GM12865 (cell line): ENCODE data around the gene PIGU.

Source experiments
- DNase-seq: peaks from one replicate; pipeline ENCODE4 v3.0.0; 2010; ENCODE audit warnings: low read depth
- H3K4me3 ChIP-seq: 2 replicates; pipeline ENCODE4 v1.5.1; 2011; ENCODE audit warnings: mild to moderate bottlenecking, low read depth, low read length, control low read depth
- TF ChIP-seq, protein P1 (sequence below): IDR thresholded peaks from 2 replicates; pipeline ENCODE4 v1.5.1; 2011; ENCODE audit warnings: low read length, control low read depth, low read depth, inconsistent platforms; ENCODE audit not compliant: insufficient read depth; ENCODE audit errors: missing control alignments

Gene PIGU

DNA sequence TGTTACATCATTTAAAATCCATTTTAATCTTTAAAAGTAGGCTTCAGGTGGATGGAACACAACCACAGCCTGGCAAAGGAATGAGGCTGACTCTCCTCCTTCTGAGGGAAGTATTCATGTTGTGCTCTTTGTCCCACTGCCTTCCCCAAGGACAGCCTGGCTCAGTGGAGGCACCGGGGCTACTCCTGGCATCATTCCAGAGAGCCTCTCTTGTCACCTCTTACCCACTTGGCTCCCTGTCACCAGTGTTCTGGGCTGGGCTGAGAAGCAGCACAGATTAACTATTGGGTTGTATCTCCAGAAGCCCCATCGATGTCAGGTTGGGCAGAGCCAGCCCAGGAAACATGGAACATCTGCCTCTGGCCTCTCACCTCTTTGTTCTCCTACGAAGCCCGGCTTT, 16.5 kb upstream of the PIGU start:
- TF ChIP-seq, protein P1, sequence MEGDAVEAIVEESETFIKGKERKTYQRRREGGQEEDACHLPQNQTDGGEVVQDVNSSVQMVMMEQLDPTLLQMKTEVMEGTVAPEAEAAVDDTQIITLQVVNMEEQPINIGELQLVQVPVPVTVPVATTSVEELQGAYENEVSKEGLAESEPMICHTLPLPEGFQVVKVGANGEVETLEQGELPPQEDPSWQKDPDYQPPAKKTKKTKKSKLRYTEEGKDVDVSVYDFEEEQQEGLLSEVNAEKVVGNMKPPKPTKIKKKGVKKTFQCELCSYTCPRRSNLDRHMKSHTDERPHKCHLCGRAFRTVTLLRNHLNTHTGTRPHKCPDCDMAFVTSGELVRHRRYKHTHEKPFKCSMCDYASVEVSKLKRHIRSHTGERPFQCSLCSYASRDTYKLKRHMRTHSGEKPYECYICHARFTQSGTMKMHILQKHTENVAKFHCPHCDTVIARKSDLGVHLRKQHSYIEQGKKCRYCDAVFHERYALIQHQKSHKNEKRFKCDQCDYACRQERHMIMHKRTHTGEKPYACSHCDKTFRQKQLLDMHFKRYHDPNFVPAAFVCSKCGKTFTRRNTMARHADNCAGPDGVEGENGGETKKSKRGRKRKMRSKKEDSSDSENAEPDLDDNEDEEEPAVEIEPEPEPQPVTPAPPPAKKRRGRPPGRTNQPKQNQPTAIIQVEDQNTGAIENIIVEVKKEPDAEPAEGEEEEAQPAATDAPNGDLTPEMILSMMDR = no peak
- no peak for DNase-seq

DNA sequence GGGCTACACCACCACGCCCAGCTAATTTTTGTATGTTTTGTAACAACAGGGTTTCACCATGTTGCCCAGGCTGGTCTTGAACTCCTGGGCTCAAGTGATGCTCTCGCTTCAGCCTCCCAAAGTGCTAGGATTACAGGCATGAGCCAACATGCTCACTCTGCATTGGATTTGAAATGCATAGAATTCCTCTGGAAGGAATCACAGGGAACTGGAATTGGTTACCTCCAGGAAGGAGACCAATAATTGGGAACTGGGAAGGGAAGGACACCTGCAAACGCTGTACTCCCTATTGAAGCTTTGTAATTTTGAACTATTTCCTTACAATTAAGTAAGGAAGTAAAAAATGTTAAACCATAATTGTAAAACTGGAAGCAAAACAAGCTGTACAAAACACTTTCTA, 14.9 kb upstream of the PIGU start:
- TF ChIP-seq, protein P1 = no peak
- no peak overlapping the region for H3K4me3 ChIP-seq
- no peak for DNase-seq

More for the DNA sequence above, 16.5 kb upstream of the PIGU start:
- H3K4me3 ChIP-seq = no peak overlapping the region

DNA sequence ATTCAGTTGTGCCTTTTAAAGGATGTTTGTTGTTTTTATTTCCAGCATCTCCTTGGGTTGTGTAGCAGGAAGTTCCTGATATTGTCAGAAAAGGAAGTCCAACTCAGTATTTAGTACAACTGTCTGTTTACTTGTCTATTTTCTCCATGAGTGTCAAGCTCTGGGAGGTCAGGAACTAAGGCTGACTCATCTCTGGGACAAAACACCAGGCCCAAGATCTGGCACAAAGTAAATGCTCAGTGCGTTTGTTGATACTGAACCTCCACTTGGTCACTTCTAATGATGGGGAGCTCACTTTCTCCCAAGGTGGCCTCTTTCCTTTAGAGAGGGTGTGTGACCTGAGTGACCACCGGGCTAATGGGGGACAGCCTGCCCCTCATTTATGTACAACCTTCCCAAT, 12.6 kb upstream of the PIGU start:
- no peak overlapping the region for H3K4me3 ChIP-seq
- TF ChIP-seq, protein P1 = no peak
- no peak for DNase-seq

DNA sequence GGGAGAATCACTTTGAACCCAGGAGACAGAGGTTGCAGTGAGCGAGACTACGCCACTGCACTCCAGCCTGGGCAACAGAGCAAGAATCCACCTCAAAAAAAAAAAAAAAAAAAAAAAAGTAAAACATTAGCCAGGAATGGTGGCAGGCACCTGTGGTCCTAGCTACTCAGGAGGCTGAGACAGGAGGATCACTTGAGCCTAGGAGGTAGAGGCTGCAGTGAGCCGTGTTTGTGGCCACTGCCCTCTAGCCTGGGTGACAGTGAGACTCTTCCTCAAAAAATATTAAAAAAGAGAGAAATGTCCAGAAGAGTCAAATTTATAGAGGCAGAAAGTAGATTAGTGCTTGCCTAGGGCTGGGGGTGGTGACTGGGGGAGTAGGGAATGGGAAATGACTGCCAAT, 6.8 kb upstream of the PIGU start:
- DNase-seq = no peak
- H3K4me3 ChIP-seq = no peak overlapping the region
- TF ChIP-seq, protein P1 = no peak

DNA sequence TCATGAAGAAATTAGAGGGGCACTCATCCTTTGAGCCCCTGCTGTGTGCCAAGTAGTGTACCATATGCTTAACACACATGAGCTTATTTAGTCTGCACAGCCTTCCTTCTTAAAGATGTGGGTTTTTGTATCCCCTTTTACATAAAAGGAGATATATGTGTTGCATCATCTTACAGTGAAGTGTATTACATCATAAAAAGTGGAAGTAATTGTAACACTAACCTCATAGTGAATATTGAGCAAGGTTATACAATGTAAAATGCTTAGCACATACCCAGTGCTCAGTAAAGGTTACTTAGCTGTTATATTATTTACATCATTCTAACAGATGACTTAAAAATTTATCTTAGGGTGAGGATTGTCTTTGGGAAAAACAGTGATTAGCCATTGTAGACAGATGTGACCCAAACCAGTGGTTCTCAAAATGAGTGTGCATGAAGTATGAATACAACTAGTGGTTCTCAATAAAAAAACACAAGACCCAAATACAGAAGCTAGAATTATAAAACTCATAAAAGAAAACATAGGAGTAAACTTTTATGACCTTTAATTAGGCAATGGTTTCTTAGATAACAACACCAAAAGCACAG, 3.8 kb upstream of the PIGU start:
- H3K4me3 ChIP-seq = no peak overlapping the region
- DNase-seq = no peak
- TF ChIP-seq, protein P1 = no peak

DNA sequence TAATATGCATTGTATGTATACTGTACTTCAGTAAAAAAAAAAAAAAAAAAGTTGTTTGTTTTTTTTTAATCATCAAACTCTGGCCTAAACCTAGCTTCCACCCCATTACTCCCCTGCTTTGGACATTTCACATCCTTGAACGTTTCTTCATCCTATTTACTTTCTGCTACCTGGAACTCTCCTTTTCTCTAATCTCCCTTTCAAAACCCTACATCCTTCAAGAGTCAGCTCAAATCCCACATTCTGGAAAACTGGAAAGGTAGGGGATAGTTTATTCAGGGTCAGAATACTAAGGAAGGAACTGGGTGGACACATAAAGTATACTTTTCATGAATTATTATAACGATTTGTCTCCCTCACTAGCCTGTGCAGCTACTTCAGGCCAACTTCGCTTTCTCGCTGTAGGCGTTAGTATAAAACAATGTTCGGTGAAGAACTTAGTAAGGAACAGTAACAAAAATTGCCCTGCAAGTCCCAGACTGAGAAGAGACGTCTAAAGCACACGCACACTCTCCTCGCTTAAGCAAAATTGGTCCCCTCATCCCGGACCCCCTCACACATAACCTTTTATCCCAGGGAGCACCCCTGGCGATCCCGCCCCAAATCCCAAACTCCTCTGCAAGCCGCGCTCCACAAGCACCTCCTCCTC, 775 bp downstream of the PIGU start:
- peak; percentile 10 for DNase-seq
- TF ChIP-seq, protein P1 = no peak
- peak overlapping the region; percentile 89 for H3K4me3 ChIP-seq

DNA sequence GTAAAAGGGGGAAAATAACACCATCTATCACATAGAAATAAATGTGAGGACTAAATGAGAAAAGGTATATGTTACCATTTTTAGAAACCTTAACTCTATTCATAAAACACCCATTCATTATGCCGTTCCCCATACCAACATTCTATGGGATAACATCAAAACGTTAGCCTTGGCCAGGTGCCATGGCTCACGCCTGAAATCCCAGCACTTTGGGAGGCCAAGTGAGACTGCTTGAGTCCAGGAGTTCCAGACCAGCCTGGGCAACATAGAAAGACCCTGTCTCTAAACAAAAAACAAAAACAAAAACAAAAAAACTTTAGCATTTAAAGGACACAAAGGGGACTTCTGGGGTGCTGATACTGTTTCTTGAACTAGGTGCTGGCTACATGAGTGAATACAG, 1.3 kb downstream of the PIGU start:
- no peak for DNase-seq
- TF ChIP-seq, protein P1 = no peak
- H3K4me3 ChIP-seq = peak overlapping the region; percentile 89
